Fibroblast of lung (primary cell): Measurements from ENCODE around the gene ARPP21. TPM values are rescaled to one million over a fixed set of nuclear protein-coding genes. Genes with fewer than 3 reads are reported as not detected.

Experiments used
- DNase-seq, 2 donors: peaks; one replicate each; pipeline versions ENCODE4 v3.0.0 to v3.0.0-alpha.2; 2010; ENCODE audit warnings: low read depth in 2 of 2
- H2AFZ ChIP-seq: 2 replicates; pipeline ENCODE4 v1.5.1; 2012; ENCODE audit warnings: low read length, control low read depth, inconsistent platforms
- H3K27ac ChIP-seq: 2 replicates; pipeline ENCODE4 v1.5.1; 2011; ENCODE audit warnings: low read length, control low read depth; ENCODE audit not compliant: insufficient read depth
- H3K27me3 ChIP-seq: 2 replicates; pipeline ENCODE4 v1.5.1; 2011; ENCODE audit warnings: mild to moderate bottlenecking, low read length; ENCODE audit not compliant: control insufficient read depth, insufficient read depth
- H3K36me3 ChIP-seq: 2 replicates; pipeline ENCODE4 v1.5.1; 2011; ENCODE audit warnings: low read length; ENCODE audit not compliant: control insufficient read depth, insufficient read depth
- H3K4me1 ChIP-seq: 2 replicates; pipeline ENCODE4 v1.5.1; 2011; ENCODE audit warnings: low read length; ENCODE audit not compliant: control insufficient read depth, insufficient read depth; ENCODE audit errors: extremely low read depth
- H3K4me2 ChIP-seq: 2 replicates; pipeline ENCODE4 v1.5.1; 2011; ENCODE audit warnings: low read length, control low read depth; ENCODE audit not compliant: insufficient read depth; ENCODE audit errors: extremely low read depth
- H3K4me3 ChIP-seq, 4 experiments: fragments of 200-600 bp in 1 of 4; sonication (generic) in 1 of 4; replicated peaks in 1 of 4; 2 replicates each; pipeline ENCODE4 v1.5.1; 2011 to 2016; ENCODE audit warnings: low read length in 4 of 4, low read depth in 3 of 4, mild to moderate bottlenecking in 3 of 4, control low read depth in 2 of 4, inconsistent platforms in 1 of 4, mixed read lengths in 1 of 4; ENCODE audit not compliant: insufficient read depth in 1 of 4; ENCODE audit errors: control extremely low read depth in 1 of 4
- H3K79me2 ChIP-seq: 2 replicates; pipeline ENCODE4 v1.5.1; 2012; ENCODE audit warnings: mild to moderate bottlenecking, low read length, inconsistent platforms; ENCODE audit not compliant: control insufficient read depth, insufficient read depth
- H3K9ac ChIP-seq: 2 replicates; pipeline ENCODE4 v1.5.1; 2011; ENCODE audit warnings: mild to moderate bottlenecking, low read length, control low read depth; ENCODE audit not compliant: insufficient read depth
- H3K9me3 ChIP-seq: 2 replicates; pipeline ENCODE4 v1.5.1; 2012; ENCODE audit warnings: low read depth, low read length; ENCODE audit not compliant: control insufficient read depth, insufficient read depth
- H4K20me1 ChIP-seq: 2 replicates; pipeline ENCODE4 v1.5.1; 2011; ENCODE audit warnings: low read length; ENCODE audit not compliant: control insufficient read depth, insufficient read depth; ENCODE audit errors: extremely low read depth
- EZH2 ChIP-seq: IDR thresholded peaks from 2 replicates; pipeline ENCODE4 v1.5.1; 2012; ENCODE audit warnings: low read length, control low read depth, mild to moderate bottlenecking; ENCODE audit errors: missing control alignments
- polyA plus RNA-seq, 2 donors: library from polyadenylated mRNA; depleted of rRNA in 1 of 2; stranded (reverse) in 1 of 2; unstranded in 1 of 2; fragments of >200 nt; gene quantifications; 2 replicates each; pipeline ENCODE4 v1.2.1, GENCODE V29; 2011 to 2012; ENCODE audit warnings: missing spikeins in 1 of 2
- total RNA-seq: library from RNA; depleted of rRNA; stranded (reverse); fragments of >200 nt; gene quantifications from 2 replicates; pipeline ENCODE4 v1.2.1, GENCODE V29; 2014
- TF ChIP-seq, protein P1 (sequence below), 2 donors: IDR thresholded peaks in 1 of 2; conservative IDR thresholded peaks in 1 of 2; 1 replicate in 1 of 2; 2 replicates in 1 of 2; pipeline ENCODE4 v1.5.1; 2011 to 2012; ENCODE audit warnings: low read length in 2 of 2, control low read depth in 1 of 2, inconsistent platforms in 1 of 2, low read depth in 1 of 2, mild to moderate bottlenecking in 1 of 2

ARPP21 gene
- total and polyA plus RNA-seq, 2 donors (not counting 1 experiment from before 2014, with no cell fraction given): not detected

DNA sequence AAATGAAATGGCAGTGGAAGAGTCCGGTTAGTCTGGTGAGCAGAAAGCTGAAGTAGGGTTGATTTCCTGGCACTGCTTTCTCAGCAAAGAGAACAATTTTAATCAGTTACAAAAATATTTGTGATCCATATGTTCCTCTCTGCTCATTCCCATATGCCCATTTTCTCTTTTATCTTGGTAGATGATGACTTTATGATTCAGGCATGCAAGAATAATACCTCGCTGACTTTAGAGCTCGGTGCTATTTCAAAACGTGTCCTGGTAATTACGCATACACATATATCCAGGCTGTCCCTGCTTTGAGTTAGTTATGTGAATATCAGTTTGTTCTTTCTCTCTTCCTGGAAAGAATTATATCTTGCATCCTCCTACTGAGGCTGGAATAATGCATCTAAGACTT lies 38.5 kb downstream of the ARPP21 start:
- Histone ChIP-seq H3K79me2 (no peaks in the 10 kb centered on the region), H4K20me1 (no peaks in the 10 kb centered on the region), H3K4me2 (no peak overlapping the region), H3K36me3 (no peaks in the 10 kb centered on the region), H3K4me3 (no peak overlapping the region), H3K9me3 (no peaks in the 10 kb centered on the region), H2AFZ (no peak overlapping the region), H3K4me1 (no peaks in the 10 kb centered on the region), H3K27me3 (no peaks in the 10 kb centered on the region), H3K9ac (no peak overlapping the region), H3K27ac (no peak overlapping the region)
- TF ChIP-seq EZH2: no peak
- TF ChIP-seq, protein P1, sequence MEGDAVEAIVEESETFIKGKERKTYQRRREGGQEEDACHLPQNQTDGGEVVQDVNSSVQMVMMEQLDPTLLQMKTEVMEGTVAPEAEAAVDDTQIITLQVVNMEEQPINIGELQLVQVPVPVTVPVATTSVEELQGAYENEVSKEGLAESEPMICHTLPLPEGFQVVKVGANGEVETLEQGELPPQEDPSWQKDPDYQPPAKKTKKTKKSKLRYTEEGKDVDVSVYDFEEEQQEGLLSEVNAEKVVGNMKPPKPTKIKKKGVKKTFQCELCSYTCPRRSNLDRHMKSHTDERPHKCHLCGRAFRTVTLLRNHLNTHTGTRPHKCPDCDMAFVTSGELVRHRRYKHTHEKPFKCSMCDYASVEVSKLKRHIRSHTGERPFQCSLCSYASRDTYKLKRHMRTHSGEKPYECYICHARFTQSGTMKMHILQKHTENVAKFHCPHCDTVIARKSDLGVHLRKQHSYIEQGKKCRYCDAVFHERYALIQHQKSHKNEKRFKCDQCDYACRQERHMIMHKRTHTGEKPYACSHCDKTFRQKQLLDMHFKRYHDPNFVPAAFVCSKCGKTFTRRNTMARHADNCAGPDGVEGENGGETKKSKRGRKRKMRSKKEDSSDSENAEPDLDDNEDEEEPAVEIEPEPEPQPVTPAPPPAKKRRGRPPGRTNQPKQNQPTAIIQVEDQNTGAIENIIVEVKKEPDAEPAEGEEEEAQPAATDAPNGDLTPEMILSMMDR (conservative IDR thresholded peaks at IDR 0.05 in 1 of 2, IDR thresholded peaks at IDR 0.05 in 1 of 2; ENCODE audit: low read depth in 1 of 2, low read length in 2 of 2): no peak
- DNase-seq: peak in 1 of 2 donors; percentile 23

DNA sequence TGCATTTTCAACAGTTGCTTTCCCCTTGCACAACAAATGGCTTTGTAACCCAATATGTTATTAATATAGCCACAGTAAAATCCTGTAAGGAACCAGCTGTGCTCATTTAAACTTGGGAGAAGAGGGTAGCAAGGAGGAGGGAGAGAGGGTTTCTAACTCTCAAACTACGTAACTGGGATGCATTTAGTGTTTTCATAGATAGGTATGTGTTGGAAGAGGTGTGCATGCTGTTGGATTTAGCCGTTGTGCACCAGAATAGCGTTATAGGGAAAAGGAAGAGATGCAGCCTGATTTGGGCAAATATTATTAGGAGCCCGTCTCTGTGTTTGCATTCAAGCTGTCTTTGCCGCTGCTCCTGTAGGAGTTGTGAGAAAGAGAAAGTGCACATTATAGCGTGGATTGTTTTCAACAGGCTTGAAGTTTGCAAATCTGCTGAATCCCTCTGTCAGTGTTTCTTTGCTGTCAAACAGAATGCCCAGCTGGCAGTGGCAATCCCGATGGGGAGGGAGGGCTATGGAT lies 39.4 kb downstream of the ARPP21 start:
- Histone ChIP-seq H3K4me1 (no peaks in the 10 kb centered on the region), H3K79me2 (no peaks in the 10 kb centered on the region), H3K4me3 (no peak overlapping the region), H3K27ac (no peak overlapping the region), H3K4me2 (peak overlapping the region; percentile 35), H3K9ac (no peak overlapping the region), H3K27me3 (no peaks in the 10 kb centered on the region), H3K9me3 (no peaks in the 10 kb centered on the region), H2AFZ (no peak overlapping the region), H4K20me1 (no peaks in the 10 kb centered on the region), H3K36me3 (no peaks in the 10 kb centered on the region)
- TF ChIP-seq, protein P1 (conservative IDR thresholded peaks at IDR 0.05 in 1 of 2, IDR thresholded peaks at IDR 0.05 in 1 of 2; ENCODE audit: low read depth in 1 of 2, low read length in 2 of 2): no peak
- TF ChIP-seq EZH2: no peak
- no peak for DNase-seq

DNA sequence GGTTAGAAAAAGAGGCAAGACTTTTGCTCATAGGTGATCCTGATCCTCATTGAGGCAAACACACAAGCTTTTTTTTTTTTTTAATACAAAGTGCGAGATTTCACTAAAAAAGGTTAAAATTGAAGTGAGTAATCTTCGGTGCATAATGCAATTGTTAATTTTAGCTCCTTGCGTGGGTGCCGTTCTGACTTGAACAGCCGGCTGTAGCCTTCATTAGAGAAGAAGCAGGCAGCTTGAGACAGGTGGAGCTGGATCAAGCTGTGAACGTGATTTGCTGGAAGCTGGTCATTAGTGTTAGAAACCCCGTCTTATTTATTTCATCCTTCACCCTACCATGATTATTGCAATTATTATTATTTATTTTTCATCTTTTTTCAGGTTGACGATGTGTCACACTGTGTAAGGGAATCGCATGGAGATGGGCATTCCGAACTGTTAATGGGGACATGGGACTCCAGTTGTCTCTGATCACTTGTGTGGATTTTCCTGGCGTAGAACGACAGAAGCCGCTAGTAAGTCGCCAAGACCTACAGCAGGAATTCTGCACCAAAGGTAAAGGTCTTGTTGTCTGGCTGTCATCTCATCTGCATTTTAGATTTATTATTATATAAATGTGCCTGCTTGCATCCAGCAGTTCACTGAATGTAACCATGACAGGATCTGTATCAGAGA lies 40.2 kb downstream of the ARPP21 start:
- Histone ChIP-seq H3K27ac (no peak overlapping the region), H3K36me3 (no peaks in the 10 kb centered on the region), H3K9me3 (no peaks in the 10 kb centered on the region), H4K20me1 (no peaks in the 10 kb centered on the region), H3K4me3 (no peak overlapping the region), H3K4me2 (no peak overlapping the region), H3K9ac (no peak overlapping the region), H3K27me3 (no peaks in the 10 kb centered on the region), H2AFZ (no peak overlapping the region), H3K4me1 (no peaks in the 10 kb centered on the region), H3K79me2 (no peaks in the 10 kb centered on the region)
- no peak for DNase-seq
- TF ChIP-seq, protein P1 (conservative IDR thresholded peaks at IDR 0.05 in 1 of 2, IDR thresholded peaks at IDR 0.05 in 1 of 2; ENCODE audit: low read depth in 1 of 2, low read length in 2 of 2): no peak
- no peak for TF ChIP-seq EZH2
